Measurements from ENCODE around the gene CYP8B1. TPM values are rescaled to one million over a fixed set of nuclear protein-coding genes. Genes with fewer than 3 reads are reported as not detected.

The CYP8B1 gene
- total and polyA plus RNA-seq, 2 of the 13 experiments (the other 11 are each of a cell fraction or from before 2014, with no cell fraction given) = 0.58 to 2.0 TPM

DNA sequence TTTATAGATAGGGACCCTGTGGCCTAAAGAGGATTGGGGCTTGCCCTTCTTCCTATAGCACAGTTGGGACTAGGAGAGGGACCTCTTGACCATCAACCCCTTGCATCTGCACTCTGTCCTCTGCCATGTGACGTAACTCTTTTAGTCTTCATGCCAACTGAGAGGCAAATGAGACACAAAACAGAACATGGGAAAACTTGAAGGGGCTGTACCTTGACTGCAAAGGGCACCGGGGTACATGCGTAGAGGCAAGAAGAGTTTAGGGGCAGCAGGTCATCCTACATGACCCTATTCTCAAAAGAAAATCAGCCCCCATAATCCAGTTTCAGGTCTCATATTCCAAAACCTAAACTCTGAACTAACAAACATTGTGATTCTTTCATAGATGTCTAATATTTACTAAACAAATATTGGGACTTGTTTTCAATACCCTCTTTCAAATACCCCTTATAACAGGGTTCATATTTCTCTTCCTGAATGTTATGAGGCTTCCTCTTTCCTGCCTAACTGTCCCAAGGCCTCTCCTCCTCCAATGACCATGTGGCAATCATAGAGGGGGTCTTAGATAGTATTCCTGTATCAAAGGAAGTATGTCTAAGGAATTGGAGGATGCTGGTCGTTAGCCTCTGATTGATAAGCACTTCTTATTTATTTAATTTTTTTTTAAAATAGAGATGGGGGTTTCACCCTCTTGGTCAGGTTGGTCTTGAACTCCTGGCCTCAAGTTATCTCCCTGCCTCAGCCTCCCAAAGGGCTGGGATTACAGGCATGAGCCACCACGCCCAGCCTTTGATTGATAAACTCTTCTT, 45.8 kb downstream of the CYP8B1 start (continued):
- TF ChIP-seq MYC (CRISPR knock-in tag; IDR thresholded peaks at IDR 0.05; ENCODE audit: borderline replicate concordance) (no peak), ZNF180 (CRISPR knock-in tag; IDR thresholded peaks at IDR 0.05; ENCODE audit: borderline replicate concordance, low read depth) (no peak), ZNF12 (CRISPR knock-in tag; IDR thresholded peaks at IDR 0.05) (no peak), ATF1 (CRISPR knock-in tag; IDR thresholded peaks at IDR 0.05) (peak; percentile 55; the same call in 1 of the 2 replicates), PHB2 (IDR thresholded peaks at IDR 0.05; ENCODE audit: partially characterized antibody) (no peak), ATF7-NPFF (CRISPR knock-in tag; IDR thresholded peaks at IDR 0.05; ENCODE audit: low read depth) (no peak), SIN3B (IDR thresholded peaks at IDR 0.05; ENCODE audit: low read length) (no peak), NR2F6 (IDR thresholded peaks at IDR 0.05) (peak; percentile 58), NR2F6 (CRISPR knock-in tag; IDR thresholded peaks at IDR 0.05) (no peak; the same call in 1 of the 2 replicates), ZNF317 (CRISPR knock-in tag; IDR thresholded peaks at IDR 0.05) (no peak), RNF2 (conservative IDR thresholded peaks at IDR 0.05; ENCODE audit: low read depth) (no peak)
- TF ChIP-seq, protein P1, sequence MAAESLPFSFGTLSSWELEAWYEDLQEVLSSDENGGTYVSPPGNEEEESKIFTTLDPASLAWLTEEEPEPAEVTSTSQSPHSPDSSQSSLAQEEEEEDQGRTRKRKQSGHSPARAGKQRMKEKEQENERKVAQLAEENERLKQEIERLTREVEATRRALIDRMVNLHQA (CRISPR knock-in tag; IDR thresholded peaks at IDR 0.05) = no peak
- TF ChIP-seq, protein P2, sequence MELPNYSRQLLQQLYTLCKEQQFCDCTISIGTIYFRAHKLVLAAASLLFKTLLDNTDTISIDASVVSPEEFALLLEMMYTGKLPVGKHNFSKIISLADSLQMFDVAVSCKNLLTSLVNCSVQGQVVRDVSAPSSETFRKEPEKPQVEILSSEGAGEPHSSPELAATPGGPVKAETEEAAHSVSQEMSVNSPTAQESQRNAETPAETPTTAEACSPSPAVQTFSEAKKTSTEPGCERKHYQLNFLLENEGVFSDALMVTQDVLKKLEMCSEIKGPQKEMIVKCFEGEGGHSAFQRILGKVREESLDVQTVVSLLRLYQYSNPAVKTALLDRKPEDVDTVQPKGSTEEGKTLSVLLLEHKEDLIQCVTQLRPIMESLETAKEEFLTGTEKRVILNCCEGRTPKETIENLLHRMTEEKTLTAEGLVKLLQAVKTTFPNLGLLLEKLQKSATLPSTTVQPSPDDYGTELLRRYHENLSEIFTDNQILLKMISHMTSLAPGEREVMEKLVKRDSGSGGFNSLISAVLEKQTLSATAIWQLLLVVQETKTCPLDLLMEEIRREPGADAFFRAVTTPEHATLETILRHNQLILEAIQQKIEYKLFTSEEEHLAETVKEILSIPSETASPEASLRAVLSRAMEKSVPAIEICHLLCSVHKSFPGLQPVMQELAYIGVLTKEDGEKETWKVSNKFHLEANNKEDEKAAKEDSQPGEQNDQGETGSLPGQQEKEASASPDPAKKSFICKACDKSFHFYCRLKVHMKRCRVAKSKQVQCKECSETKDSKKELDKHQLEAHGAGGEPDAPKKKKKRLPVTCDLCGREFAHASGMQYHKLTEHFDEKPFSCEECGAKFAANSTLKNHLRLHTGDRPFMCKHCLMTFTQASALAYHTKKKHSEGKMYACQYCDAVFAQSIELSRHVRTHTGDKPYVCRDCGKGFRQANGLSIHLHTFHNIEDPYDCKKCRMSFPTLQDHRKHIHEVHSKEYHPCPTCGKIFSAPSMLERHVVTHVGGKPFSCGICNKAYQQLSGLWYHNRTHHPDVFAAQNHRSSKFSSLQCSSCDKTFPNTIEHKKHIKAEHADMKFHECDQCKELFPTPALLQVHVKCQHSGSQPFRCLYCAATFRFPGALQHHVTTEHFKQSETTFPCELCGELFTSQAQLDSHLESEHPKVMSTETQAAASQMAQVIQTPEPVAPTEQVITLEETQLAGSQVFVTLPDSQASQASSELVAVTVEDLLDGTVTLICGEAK (IDR thresholded peaks at IDR 0.05) = no peak
- TF ChIP-seq, protein P2 (CRISPR knock-in tag; IDR thresholded peaks at IDR 0.05) = no peak
- TF ChIP-seq, protein P3, sequence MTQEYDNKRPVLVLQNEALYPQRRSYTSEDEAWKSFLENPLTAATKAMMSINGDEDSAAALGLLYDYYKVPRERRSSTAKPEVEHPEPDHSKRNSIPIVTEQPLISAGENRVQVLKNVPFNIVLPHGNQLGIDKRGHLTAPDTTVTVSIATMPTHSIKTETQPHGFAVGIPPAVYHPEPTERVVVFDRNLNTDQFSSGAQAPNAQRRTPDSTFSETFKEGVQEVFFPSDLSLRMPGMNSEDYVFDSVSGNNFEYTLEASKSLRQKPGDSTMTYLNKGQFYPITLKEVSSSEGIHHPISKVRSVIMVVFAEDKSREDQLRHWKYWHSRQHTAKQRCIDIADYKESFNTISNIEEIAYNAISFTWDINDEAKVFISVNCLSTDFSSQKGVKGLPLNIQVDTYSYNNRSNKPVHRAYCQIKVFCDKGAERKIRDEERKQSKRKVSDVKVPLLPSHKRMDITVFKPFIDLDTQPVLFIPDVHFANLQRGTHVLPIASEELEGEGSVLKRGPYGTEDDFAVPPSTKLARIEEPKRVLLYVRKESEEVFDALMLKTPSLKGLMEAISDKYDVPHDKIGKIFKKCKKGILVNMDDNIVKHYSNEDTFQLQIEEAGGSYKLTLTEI (CRISPR knock-in tag; conservative IDR thresholded peaks at IDR 0.05) = no peak
- TF ChIP-seq, protein P4, sequence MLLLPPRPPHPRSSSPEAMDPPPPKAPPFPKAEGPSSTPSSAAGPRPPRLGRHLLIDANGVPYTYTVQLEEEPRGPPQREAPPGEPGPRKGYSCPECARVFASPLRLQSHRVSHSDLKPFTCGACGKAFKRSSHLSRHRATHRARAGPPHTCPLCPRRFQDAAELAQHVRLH (CRISPR knock-in tag; IDR thresholded peaks at IDR 0.05; ENCODE audit: borderline replicate concordance, low read depth) = no peak
- TF ChIP-seq, protein P5, sequence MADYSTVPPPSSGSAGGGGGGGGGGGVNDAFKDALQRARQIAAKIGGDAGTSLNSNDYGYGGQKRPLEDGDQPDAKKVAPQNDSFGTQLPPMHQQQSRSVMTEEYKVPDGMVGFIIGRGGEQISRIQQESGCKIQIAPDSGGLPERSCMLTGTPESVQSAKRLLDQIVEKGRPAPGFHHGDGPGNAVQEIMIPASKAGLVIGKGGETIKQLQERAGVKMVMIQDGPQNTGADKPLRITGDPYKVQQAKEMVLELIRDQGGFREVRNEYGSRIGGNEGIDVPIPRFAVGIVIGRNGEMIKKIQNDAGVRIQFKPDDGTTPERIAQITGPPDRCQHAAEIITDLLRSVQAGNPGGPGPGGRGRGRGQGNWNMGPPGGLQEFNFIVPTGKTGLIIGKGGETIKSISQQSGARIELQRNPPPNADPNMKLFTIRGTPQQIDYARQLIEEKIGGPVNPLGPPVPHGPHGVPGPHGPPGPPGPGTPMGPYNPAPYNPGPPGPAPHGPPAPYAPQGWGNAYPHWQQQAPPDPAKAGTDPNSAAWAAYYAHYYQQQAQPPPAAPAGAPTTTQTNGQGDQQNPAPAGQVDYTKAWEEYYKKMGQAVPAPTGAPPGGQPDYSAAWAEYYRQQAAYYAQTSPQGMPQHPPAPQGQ (CRISPR knock-in tag; IDR thresholded peaks at IDR 0.05; ENCODE audit: borderline replicate concordance) = no peak

All from HepG2 (cell line).